Superior temporal gyrus (tissue), 1 donor: ENCODE results near the gene TMTC2.
"Not testable (repeated sequence)": the region's sequence is repeated elsewhere in the genome, so short reads cannot be mapped to it uniquely, and the experiment has no call there.

Experiments used
- DNase-seq: peaks from one replicate; pipeline ENCODE4 v3.0.0-alpha.2; 2016; ENCODE audit errors: extremely low spot score

TMTC2 gene

GRCh38 chr12:82841487-82841904, 154.8 kb downstream of the TMTC2 start:
- DNase-seq, result no peak

- no peak for DNase-seq
Observed at GRCh38 chr12:82842480-82842879, 155.8 kb downstream of the TMTC2 start.

- DNase-seq, result not testable (repeated sequence)
Observed at GRCh38 chr12:82845076-82845475, 158.4 kb downstream of the TMTC2 start.

- no peak for DNase-seq
Observed at GRCh38 chr12:82848845-82849244, 162.1 kb downstream of the TMTC2 start.

GRCh38 chr12:82852529-82852928, 165.8 kb downstream of the TMTC2 start:
- no peak for DNase-seq

GRCh38 chr12:82855872-82856271, 169.2 kb downstream of the TMTC2 start:
- no peak for DNase-seq

- no peak for DNase-seq
Observed at GRCh38 chr12:82857276-82857675, 170.6 kb downstream of the TMTC2 start.

- no peak for DNase-seq
Observed at GRCh38 chr12:82857911-82858533, 171.3 kb downstream of the TMTC2 start.

- DNase-seq, result no peak
Observed at GRCh38 chr12:82858534-82858917, 171.8 kb downstream of the TMTC2 start.

GRCh38 chr12:82862069-82862841, 175.5 kb downstream of the TMTC2 start:
- no peak for DNase-seq

GRCh38 chr12:82862876-82863649, 176.4 kb downstream of the TMTC2 start:
- DNase-seq, result no peak

- DNase-seq, result no peak
Observed at GRCh38 chr12:82866227-82866775, 179.6 kb downstream of the TMTC2 start.

GRCh38 chr12:82866946-82867345, 180.2 kb downstream of the TMTC2 start:
- no peak for DNase-seq

- DNase-seq, result no peak
Observed at GRCh38 chr12:82867762-82868500, 181.2 kb downstream of the TMTC2 start.

- DNase-seq, result peak; percentile 78
Observed at GRCh38 chr12:82870771-82871377, 184.2 kb downstream of the TMTC2 start.

- DNase-seq, result no peak
Observed at GRCh38 chr12:82872088-82872487, 185.4 kb downstream of the TMTC2 start.

GRCh38 chr12:82873309-82873708, 186.6 kb downstream of the TMTC2 start:
- DNase-seq, result no peak

- DNase-seq, result no peak
Observed at GRCh38 chr12:82873951-82874350, 187.2 kb downstream of the TMTC2 start.

GRCh38 chr12:82874945-82875344, 188.2 kb downstream of the TMTC2 start:
- no peak for DNase-seq

- DNase-seq, result no peak
Observed at GRCh38 chr12:82876075-82876474, 189.4 kb downstream of the TMTC2 start.

GRCh38 chr12:82877963-82878362, 191.3 kb downstream of the TMTC2 start:
- no peak for DNase-seq
